IMR-90 (cell line): ENCODE data around the gene MEGF11. TPM values are rescaled to one million over a fixed set of nuclear protein-coding genes. Genes with fewer than 3 reads are reported as not detected.

Source experiments
- ATAC-seq: fragments of 200-7000 bp; cut with Tn5 transposase; 2 replicates; pipeline ENCODE4 v1.9.1; 2020; ENCODE audit warnings: low read depth, mild to moderate bottlenecking, moderate library complexity
- BruUV-seq: library from RNA; stranded (reverse); fragments of 400-500 nt; replicated peaks from 2 replicates; lab custom pipeline; 2021; lab: Mats Ljungman, UMichigan
- CTCF ChIA-PET: fragments of 300-600 bp; formaldehyde crosslinking; extraction: SDS; loops from one replicate; lab custom pipeline; 2021; ENCODE audit warnings: antibody characterized with exemption; lab: Yijun Ruan, JAX
- POLR2A ChIA-PET: fragments of 300-600 bp; sonication (Branson Sonifier 250); formaldehyde crosslinking; loops from one replicate; lab custom pipeline; 2022; ENCODE audit warnings: antibody characterized with exemption; ENCODE audit not compliant: unreplicated experiment; lab: Charles Lee
- DNase-seq: peaks from one replicate; pipeline ENCODE4 v3.0.0; 2013
- H2AFZ ChIP-seq: replicated peaks from 2 replicates; pipeline ENCODE3; 2013; ENCODE audit warnings: low read length, mild to moderate bottlenecking; ENCODE audit not compliant: poor library complexity
- H2AK5ac ChIP-seq: 2 replicates; pipeline ENCODE4 v1.6.1; 2013; ENCODE audit warnings: low read depth, low read length, inconsistent platforms
- H2AK9ac ChIP-seq: replicated peaks from 2 replicates; pipeline ENCODE3; 2013; ENCODE audit warnings: mild to moderate bottlenecking, low read depth, low read length, moderate library complexity; ENCODE audit not compliant: poor library complexity
- H2BK120ac ChIP-seq: 2 replicates; pipeline ENCODE4 v1.6.1; 2013; ENCODE audit warnings: low read depth, low read length, inconsistent platforms
- H2BK15ac ChIP-seq: 3 replicates; pipeline ENCODE4 v1.6.1; 2013; ENCODE audit warnings: low read depth, low read length, inconsistent platforms
- H2BK20ac ChIP-seq: 2 replicates; pipeline ENCODE4 v1.6.1; 2013; ENCODE audit warnings: low read depth, mild to moderate bottlenecking, inconsistent platforms, low read length, moderate library complexity
- H2BK5ac ChIP-seq: 2 replicates; pipeline ENCODE4 v1.6.1; 2013; ENCODE audit warnings: mild to moderate bottlenecking, low read depth, low read length, inconsistent platforms; ENCODE audit not compliant: poor library complexity, severe bottlenecking
- H3K14ac ChIP-seq: replicated peaks from 2 replicates; pipeline ENCODE4 v1.6.1; 2013; ENCODE audit warnings: low read depth, low read length, inconsistent platforms
- H3K18ac ChIP-seq: 2 replicates; pipeline ENCODE4 v1.6.1; 2013; ENCODE audit warnings: low read depth, low read length, control low read depth
- H3K23ac ChIP-seq: 2 replicates; pipeline ENCODE4 v1.6.1; 2013; ENCODE audit warnings: low read depth, low read length, inconsistent platforms
- H3K27ac ChIP-seq: 2 replicates; pipeline ENCODE4 v1.5.1; 2013; ENCODE audit warnings: mild to moderate bottlenecking, control low read depth, low read length; ENCODE audit not compliant: insufficient read depth
- H3K27me3 ChIP-seq: 2 replicates; pipeline ENCODE4 v1.6.1; 2013; ENCODE audit warnings: low read length; ENCODE audit not compliant: control insufficient read depth, insufficient read depth
- H3K36me3 ChIP-seq: 2 replicates; pipeline ENCODE4 v1.6.1; 2013; ENCODE audit warnings: low read length, mixed read lengths; ENCODE audit not compliant: control insufficient read depth, insufficient read depth
- H3K4ac ChIP-seq: 2 replicates; pipeline ENCODE4 v1.6.1; 2013; ENCODE audit warnings: low read depth, low read length, inconsistent platforms
- H3K4me1 ChIP-seq: 2 replicates; pipeline ENCODE4 v1.6.1; 2013; ENCODE audit warnings: low read length, mixed read lengths; ENCODE audit not compliant: control insufficient read depth, insufficient read depth
- H3K4me2 ChIP-seq: 2 replicates; pipeline ENCODE4 v1.6.1; 2013; ENCODE audit warnings: low read depth, mild to moderate bottlenecking, control low read depth, low read length, moderate library complexity
- H3K4me3 ChIP-seq: 2 replicates; pipeline ENCODE4 v1.5.1; 2013; ENCODE audit warnings: low read depth, mild to moderate bottlenecking, control low read depth, low read length, moderate library complexity; ENCODE audit not compliant: insufficient read depth
- H3K56ac ChIP-seq: 2 replicates; pipeline ENCODE4 v1.6.1; 2013; ENCODE audit warnings: low read length, inconsistent platforms; ENCODE audit not compliant: insufficient read depth; ENCODE audit errors: extremely low read depth
- H3K79me1 ChIP-seq, 2 experiments: 2 replicates each; pipeline ENCODE4 v1.6.1; 2013; ENCODE audit warnings: low read length in 2 of 2, inconsistent platforms in 1 of 2, low read depth in 1 of 2
- H3K9ac ChIP-seq: 2 replicates; pipeline ENCODE4 v1.6.1; 2013; ENCODE audit warnings: low read depth, low read length, control low read depth
- H3K9me1 ChIP-seq: 2 replicates; pipeline ENCODE4 v1.6.1; 2013; ENCODE audit warnings: low read length, inconsistent platforms; ENCODE audit not compliant: insufficient read depth
- H3K9me3 ChIP-seq: 2 replicates; pipeline ENCODE4 v1.6.1; 2013; ENCODE audit warnings: low read length; ENCODE audit not compliant: control insufficient read depth, insufficient read depth
- H4K20me1 ChIP-seq: 2 replicates; pipeline ENCODE4 v1.6.1; 2013; ENCODE audit warnings: low read length, inconsistent platforms; ENCODE audit not compliant: insufficient read depth
- H4K5ac ChIP-seq: 2 replicates; pipeline ENCODE4 v1.6.1; 2013; ENCODE audit warnings: mild to moderate bottlenecking, low read depth, low read length, control low read depth
- H4K8ac ChIP-seq, 2 experiments: 2 replicates each; pipeline ENCODE4 v1.6.1; 2013; ENCODE audit warnings: low read depth in 2 of 2, low read length in 2 of 2, control low read depth in 1 of 2, inconsistent platforms in 1 of 2
- H4K91ac ChIP-seq: 2 replicates; pipeline ENCODE4 v1.6.1; 2013; ENCODE audit warnings: low read depth, low read length, inconsistent platforms; ENCODE audit not compliant: insufficient read depth
- FOS ChIP-seq: fragments of 150-350 bp; IDR thresholded peaks from 2 replicates; pipeline ENCODE4 v1.6.1; 2016; ENCODE audit warnings: low read depth, low read length
- NFE2L2 ChIP-seq: fragments of 150-350 bp; IDR thresholded peaks from 2 replicates; pipeline ENCODE4 v1.6.1; 2016; ENCODE audit warnings: low read depth, mild to moderate bottlenecking, low read length
- RFX5 ChIP-seq: IDR thresholded peaks from 2 replicates; pipeline ENCODE4 v1.8.0; 2012; ENCODE audit warnings: low read depth, mild to moderate bottlenecking, low read length, moderate library complexity
- SMC3 ChIP-seq: fragments of 150-350 bp; IDR thresholded peaks from 2 replicates; pipeline ENCODE4 v1.6.1; 2016; ENCODE audit warnings: low read depth, mild to moderate bottlenecking, antibody characterized with exemption, low read length, moderate library complexity
- WGBS, 2 experiments: methylation state at CpG; one replicate each; pipeline versions ENCODE4 v1.1.5 to v1.1.7; 2013; ENCODE audit warnings: missing lambda C conversion rate in 2 of 2; ENCODE audit not compliant: insufficient read length in 1 of 2; ENCODE audit errors: extremely low coverage in 2 of 2; 5-methylcytosine and 5-hydroxymethylcytosine counted together
- dilution Hi-C: fragments of 300-500 bp; cut with HindIII; formaldehyde crosslinking; loops from one replicate; pipeline ENCODE4 v1.14.3; 2018; ENCODE audit warnings: low sequenced_read_pairs; ENCODE audit not compliant: unreplicated experiment
- in situ Hi-C: fragments of 300-500 bp; cut with MboI; formaldehyde crosslinking; loops from 3 replicates; pipeline ENCODE4 v1.14.3; 2019; ENCODE audit warnings: low sequenced_read_pairs, inconsistent platforms, mixed read lengths
- intact Hi-C: fragments of 100-400 bp; cut with micrococcal nuclease; formaldehyde crosslinking; loops from 2 replicates; pipeline ENCODE4 v1.10.0; 2022
- polyA plus RNA-seq, 3 experiments: library from polyadenylated mRNA; depleted of rRNA; stranded (reverse); fragments of >200 nt; gene quantifications; 2 replicates each; pipeline ENCODE4 v1.2.3, GENCODE V29; 2012; ENCODE audit warnings: low replicate concordance in 1 of 3
- total RNA-seq: library from RNA; depleted of rRNA; stranded (reverse); fragments of >200 nt; gene quantifications from 2 replicates; pipeline ENCODE4 v1.2.3, GENCODE V29; 2012
- TF ChIP-seq, protein P1 (sequence below): fragments of 150-350 bp; IDR thresholded peaks from 2 replicates; pipeline ENCODE4 v1.6.1; 2017; ENCODE audit warnings: mild to moderate bottlenecking, antibody characterized with exemption, low read length, low read depth
- TF ChIP-seq, protein P2 (sequence below): fragments of 150-350 bp; IDR thresholded peaks from 2 replicates; pipeline ENCODE4 v1.6.1; 2016; ENCODE audit warnings: low read depth, mild to moderate bottlenecking, low read length, moderate library complexity, borderline replicate concordance

Gene MEGF11
- total and polyA plus RNA-seq, 2 of the 4 experiments (the other 2 are of a cell fraction) = not detected

- no peak overlapping the region for H4K8ac ChIP-seq
- intact Hi-C loops = no loop called here
- H2BK5ac ChIP-seq = no peak overlapping the region
- no peaks in the 10 kb centered on the region for H4K20me1 ChIP-seq
- H2AFZ ChIP-seq = no peak overlapping the region
- peaks cover 2% of the 10 kb centered on the region; the same call in 1 of the 2 replicates for H3K9me1 ChIP-seq
- no peak overlapping the region for H3K9ac ChIP-seq
- H2AK5ac ChIP-seq = no peak overlapping the region
- no peaks in the 10 kb centered on the region for H3K4me1 ChIP-seq
- H3K27ac ChIP-seq = no peak overlapping the region
- H2BK20ac ChIP-seq = no peak overlapping the region
- DNase-seq = no peak
- no peaks in the 10 kb centered on the region for H3K79me1 ChIP-seq
- ChIA-PET POLR2A (no interaction called here), CTCF (no interaction called here)
- H4K5ac ChIP-seq = no peak overlapping the region
- H3K36me3 ChIP-seq = no peaks in the 10 kb centered on the region
- no peak overlapping the region for H3K56ac ChIP-seq
- no peak overlapping the region for H3K4ac ChIP-seq
- H2AK9ac ChIP-seq = no peak overlapping the region
- H3K4me2 ChIP-seq = no peak overlapping the region
- peaks cover 48% of the 10 kb centered on the region for H3K27me3 ChIP-seq
- no peaks in the 10 kb centered on the region for H3K9me3 ChIP-seq
- H4K91ac ChIP-seq = no peak overlapping the region
- no peak overlapping the region for H3K4me3 ChIP-seq
- BruUV-seq = no TSS peak
- in situ Hi-C loops = no loop called here
- TF ChIP-seq RFX5 (no peak), SMC3 (no peak), FOS (no peak), NFE2L2 (no peak)
- TF ChIP-seq, protein P1, sequence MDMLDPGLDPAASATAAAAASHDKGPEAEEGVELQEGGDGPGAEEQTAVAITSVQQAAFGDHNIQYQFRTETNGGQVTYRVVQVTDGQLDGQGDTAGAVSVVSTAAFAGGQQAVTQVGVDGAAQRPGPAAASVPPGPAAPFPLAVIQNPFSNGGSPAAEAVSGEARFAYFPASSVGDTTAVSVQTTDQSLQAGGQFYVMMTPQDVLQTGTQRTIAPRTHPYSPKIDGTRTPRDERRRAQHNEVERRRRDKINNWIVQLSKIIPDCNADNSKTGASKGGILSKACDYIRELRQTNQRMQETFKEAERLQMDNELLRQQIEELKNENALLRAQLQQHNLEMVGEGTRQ = no peak
- TF ChIP-seq, protein P2, sequence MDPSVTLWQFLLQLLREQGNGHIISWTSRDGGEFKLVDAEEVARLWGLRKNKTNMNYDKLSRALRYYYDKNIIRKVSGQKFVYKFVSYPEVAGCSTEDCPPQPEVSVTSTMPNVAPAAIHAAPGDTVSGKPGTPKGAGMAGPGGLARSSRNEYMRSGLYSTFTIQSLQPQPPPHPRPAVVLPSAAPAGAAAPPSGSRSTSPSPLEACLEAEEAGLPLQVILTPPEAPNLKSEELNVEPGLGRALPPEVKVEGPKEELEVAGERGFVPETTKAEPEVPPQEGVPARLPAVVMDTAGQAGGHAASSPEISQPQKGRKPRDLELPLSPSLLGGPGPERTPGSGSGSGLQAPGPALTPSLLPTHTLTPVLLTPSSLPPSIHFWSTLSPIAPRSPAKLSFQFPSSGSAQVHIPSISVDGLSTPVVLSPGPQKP = no peak
- H3K23ac ChIP-seq = no peak overlapping the region
- dilution Hi-C loops = no loop called here
- no peak overlapping the region for H2BK15ac ChIP-seq
- WGBS, 2 experiments = no CpG with 5 or more reads among the region's 6 CpGs
- no peak overlapping the region for H2BK120ac ChIP-seq
- no peak overlapping the region for H3K14ac ChIP-seq
- no peak for ATAC-seq
- H3K18ac ChIP-seq = no peak overlapping the region
Measured at GRCh38 chr15:66145726-66146182, 107.8 kb downstream of the MEGF11 start.
